GM21786 (cell line): Measurements from ENCODE around the gene HSD11B1.
A peak's percentile ranks its signal among the peaks of the same experiment; 100 is the strongest.

ENCODE experiments used
- ATAC-seq: cut with Tn5 transposase; IDR thresholded peaks from one replicate; pipeline ENCODE4 v1.9.1; 2021; ENCODE audit not compliant: unreplicated experiment

The HSD11B1 gene

DNA sequence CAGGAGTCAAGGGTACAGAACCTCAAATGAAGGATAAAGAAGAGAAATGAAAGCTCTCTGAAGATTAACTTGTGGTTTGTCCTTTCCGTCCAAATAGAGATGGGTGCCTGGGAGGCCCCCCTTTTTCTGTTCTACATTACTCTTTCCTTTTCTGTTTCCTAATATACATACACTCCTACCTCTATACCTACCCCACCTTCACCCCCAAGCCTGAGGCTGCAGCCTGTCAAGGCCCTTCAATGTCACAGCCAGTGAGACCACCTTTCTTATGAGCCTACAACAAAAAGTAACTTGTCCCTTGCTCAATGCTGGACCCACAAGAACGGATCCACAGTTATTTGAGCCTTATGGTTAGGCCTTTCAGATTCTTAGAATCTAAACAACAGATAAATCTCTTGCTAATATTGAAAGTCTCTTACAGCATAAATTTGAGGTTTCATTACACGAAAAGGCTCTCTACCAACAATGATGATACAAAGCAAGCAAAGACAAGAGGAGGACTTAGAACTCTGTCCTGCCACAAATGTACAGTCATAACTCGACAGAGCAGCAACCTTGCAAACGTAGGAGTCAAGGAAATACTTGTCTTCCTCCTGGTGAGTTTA lies 47.1 kb downstream of the HSD11B1 start:
- peak; percentile 43 for ATAC-seq

- ATAC-seq, result no peak
Observed at GRCh38 chr1:209752890-209753289, 48.2 kb downstream of the HSD11B1 start.

DNA sequence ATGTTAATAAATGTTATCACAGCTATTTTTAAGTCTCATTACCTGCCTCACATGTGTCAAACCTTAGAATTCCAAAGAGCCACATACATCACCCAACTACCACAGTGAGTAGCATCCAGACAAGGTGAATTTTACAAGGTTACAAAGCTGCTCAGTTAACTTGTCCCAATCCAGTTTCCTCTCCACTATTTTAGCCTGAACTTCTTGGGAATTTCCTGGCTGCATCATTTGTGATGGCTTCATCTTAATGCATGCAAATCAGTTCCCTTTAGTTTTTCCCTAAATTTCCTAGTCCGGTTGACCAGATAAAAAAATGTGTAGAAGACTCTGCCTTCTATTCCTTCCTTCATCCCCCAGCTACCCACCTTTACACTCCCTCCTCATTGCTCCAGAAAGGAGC lies 50.6 kb downstream of the HSD11B1 start:
- no peak for ATAC-seq

GRCh38 chr1:209755926-209756614 lies 51.4 kb downstream of the HSD11B1 start, which contains the start of gene TRAF3IP3:
TRAF3IP3 (plus strand) TSS chr1:209756053; CDS start chr1:209760040, 3,987 bp downstream.
- peak; percentile 65 for ATAC-seq

DNA sequence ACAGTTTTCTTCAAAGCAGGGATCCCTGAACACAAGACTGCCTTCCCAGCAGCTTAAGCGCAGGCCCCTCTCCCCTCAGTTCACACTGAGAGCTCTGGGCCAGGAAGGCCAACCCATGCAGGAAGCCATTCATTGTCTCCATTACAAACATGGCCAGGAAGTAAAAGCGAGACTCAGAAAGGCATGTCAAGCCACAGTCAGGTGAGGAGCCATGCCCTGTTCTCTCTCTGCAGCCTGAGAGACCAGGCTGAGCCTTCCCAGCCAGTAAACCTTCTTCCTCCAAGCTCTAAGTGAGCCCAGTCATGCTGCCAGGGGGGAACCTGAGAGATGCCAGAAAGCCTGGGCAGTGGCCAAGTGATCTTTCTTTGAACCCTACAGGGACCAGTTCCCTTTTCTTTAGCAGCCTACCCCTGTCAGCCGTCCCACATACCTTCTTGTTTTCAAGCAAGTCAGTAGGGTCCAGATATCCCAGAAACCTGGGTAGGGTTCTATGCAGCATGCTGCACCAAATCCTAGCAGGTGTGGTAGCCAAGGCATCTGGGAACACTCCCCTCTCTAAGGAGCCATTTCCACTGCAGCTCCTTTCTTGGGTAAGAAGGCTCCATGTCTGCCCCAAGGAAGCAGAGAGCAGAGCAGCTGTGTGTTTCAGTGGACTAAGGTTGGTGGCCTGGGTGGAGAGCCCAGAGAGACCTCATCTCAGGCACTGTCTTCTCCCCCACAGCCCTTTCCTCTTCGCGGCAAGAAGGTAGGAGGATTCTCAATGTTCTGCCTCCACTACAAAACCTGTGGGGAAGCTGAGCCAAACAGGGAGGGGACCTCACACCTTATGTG lies 52.2 kb downstream of the HSD11B1 start:
- ATAC-seq, result peak; percentile 33

- ATAC-seq, result no peak
Observed at GRCh38 chr1:209758400-209758799, 53.8 kb downstream of the HSD11B1 start.

- ATAC-seq, result no peak
Observed at GRCh38 chr1:209759829-209760359, 55.2 kb downstream of the HSD11B1 start.

DNA sequence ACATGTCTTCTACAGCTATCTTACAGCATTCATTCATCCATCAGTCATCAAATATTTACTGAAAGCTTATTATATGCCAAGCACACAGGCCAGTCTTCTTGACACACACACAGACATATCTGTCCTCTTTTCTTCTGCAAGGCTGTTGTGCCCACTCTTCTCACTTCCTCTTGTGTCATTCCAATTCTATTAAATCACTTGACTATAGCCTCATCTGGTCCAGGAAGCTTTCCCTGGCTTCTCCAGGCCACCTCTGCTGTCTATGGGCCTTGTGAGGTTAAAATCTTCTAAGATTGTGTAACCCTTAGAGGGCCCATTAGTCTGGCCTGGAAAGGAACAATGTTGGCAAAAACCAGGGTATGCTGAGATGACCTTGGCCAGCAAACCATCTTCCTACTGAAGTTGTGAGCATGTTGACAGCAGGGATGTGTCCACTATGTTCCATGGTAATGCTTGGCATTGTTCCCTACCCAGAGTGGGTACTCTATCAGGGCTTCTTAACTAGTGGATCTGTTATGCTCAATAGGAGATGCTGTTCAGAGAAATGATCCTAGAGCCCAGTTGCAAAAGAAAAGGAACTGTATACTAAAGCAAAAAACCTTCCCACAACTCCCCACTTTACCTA lies 56.5 kb downstream of the HSD11B1 start:
- ATAC-seq, result no peak

DNA sequence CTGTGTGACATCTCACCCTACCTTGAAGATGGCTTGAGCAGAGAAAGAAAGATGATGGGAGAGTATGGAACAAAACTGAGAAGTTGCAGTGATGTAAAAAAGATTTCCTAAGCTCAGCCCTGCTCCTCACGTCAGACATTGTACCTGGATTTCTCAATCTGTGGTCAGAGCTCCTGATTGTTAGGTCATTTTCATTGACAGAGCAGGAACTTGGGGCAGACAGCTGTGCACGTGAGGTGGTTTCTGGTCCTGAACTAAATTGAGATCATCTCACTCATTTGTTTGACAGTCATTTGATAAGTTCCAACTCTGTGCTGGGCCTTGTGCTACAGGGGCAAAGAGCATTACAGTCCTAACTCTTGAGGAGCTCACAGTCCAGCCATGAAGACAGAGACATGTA lies 61.4 kb downstream of the HSD11B1 start:
- ATAC-seq, result no peak

DNA sequence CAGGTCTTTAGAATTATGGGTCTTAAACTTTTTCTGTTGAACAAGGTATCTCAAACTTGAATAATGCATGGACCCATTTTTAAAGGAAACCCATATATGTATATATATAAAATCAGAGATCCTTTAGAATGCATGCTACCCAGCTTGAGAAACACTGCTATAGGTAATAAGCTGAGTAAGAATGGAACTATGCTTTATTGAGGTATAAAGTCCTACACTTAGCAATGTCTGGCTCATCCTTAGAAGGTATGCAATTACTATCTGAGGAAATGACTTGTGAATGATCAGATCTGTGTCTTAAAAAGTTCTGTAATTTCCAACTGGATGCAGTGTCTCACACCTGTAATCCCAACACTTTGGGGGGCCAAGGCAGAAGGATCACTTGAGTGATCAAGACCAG lies 62.5 kb downstream of the HSD11B1 start:
- no peak for ATAC-seq

GRCh38 chr1:209767706-209768105 lies 63.1 kb downstream of the HSD11B1 start:
- no peak for ATAC-seq

DNA sequence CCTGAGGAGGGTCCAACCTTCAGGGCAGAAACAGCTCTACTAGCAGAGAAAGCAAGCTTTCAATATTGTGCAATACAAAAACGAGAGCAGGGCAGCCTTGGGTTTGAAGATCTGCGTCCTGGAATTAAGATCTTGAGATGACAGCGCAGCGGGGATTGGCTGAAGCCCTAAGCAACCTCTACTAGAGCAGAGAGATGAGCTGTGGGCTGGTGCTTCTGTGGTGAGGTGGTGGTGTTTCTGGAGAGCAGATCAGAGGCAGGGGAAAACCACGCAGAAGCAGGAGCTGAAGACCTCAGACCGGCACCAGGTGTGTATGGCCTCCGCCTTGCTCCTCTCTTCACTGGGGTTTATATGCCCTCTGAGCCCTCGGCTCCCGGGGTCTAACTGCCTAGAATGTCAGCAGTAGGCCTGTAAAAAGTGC lies 63.7 kb downstream of the HSD11B1 start:
- peak; percentile 84 for ATAC-seq

- peak; percentile 83 for ATAC-seq
Observed at GRCh38 chr1:209769171-209769904, 64.7 kb downstream of the HSD11B1 start.

DNA sequence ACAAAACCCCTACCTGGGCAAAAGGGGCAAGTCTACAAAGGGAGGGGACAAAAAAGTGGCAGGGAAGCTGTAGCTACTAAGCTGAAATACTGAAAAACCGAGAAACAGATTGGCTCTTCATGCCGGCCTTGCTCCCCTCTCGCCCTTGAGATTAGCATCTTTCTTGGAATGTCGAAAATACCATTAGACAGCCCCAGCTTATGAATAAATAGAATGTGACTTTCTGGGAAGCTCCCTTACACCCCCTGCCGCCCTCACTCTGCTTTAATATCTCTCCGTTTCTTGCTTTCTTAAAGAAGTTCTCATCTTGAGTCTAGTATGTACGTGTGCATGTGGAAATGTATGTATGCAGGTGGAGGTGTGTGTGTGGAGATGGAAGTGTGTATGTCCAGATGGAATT lies 65.3 kb downstream of the HSD11B1 start:
- no peak for ATAC-seq

- no peak for ATAC-seq
Observed at GRCh38 chr1:209770636-209771415, 66.2 kb downstream of the HSD11B1 start.

DNA sequence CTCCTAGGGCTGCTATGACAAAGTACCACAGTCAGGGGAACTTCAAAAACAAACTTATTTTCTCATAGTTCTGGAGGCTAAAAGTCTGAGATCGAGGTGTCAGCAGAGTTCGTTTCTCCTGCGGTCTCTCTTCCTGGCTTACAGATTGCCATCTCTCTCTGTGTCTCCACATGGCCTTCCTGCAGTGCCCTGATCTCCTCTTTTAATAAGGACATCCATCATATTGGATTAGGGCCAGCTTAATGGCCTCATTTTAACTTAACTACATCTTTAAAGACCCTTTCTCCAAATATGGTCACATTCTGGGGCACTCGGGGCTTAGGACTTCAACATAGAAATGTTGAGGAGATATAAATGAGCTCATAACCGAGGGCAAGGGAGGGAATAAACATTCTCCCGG lies 67.5 kb downstream of the HSD11B1 start:
- no peak for ATAC-seq

- ATAC-seq, result peak; percentile 76
Observed at GRCh38 chr1:209774592-209774991, 69.9 kb downstream of the HSD11B1 start.

DNA sequence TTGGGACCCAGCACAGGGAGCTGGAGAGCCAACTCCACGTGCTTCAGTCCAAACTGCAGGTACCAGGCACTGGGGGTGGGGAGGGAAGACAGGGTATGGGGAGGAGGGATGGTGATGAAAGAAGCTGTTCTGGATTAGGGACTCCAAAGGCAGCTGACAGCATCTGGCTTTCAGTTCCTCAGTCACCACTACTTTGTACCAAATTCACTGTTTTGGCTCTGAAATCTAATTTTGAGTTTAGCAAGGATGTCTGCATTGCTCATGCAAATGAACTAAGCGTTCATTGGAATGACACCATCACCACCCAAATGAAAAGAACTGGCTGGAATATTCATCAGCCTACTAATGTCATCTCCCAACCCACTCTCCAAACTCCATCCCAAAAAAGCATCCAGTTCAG lies 71.0 kb downstream of the HSD11B1 start:
- no peak for ATAC-seq

DNA sequence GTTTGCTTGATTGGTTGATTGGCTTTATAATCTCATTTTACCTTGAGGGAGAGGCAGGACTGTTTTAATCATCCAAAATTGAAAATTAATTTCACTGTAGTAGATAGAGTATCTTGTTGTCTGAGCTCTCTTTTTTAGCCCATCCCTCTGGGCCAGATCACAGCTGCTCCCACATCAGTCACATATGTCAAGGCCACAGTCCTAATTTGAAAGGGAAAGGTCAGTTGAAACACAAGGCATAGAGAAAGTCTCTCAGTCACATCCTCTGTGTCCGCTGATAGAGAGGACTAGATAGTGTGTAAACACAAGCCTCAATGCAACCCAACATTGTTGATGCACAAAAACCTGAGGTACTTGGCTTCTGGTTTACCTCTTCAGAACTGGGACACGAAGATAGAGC lies 72.9 kb downstream of the HSD11B1 start:
- ATAC-seq, result no peak

DNA sequence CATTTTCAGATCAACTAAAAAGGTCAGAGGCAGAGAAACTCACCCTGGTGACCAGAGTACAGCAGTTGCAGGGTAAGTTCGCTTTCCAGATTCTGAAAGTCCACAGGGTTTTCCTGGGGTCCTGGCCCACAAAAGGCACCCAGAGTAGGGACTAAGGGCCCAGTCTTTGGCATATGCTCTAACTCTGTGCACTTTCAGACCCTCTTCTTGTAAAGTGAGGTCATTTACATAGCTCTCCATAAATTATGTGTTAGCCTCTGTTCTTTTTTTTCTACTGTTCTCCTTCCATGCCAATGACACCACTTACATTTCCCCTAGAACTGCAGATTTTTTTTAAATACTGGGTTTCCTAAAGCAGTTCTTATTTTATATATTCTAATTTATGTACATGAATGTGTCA lies 73.5 kb downstream of the HSD11B1 start:
- no peak for ATAC-seq
